HepG2 (cell line): ENCODE measurements around the gene SYTL3. TPM values are rescaled to one million over a fixed set of nuclear protein-coding genes. Genes with fewer than 3 reads are reported as not detected.

Source experiments
- ATAC-seq: fragments of 200-7000 bp; cut with Tn5 transposase; 3 replicates; pipeline ENCODE4 v1.9.1; 2020; ENCODE audit warnings: mild to moderate bottlenecking, moderate library complexity
- BruUV-seq: library from RNA; stranded (reverse); fragments of 400-500 nt; replicated peaks from 2 replicates; lab custom pipeline; 2021; lab: Mats Ljungman, UMichigan
- CTCF ChIA-PET: fragments of 300-600 bp; formaldehyde crosslinking; extraction: SDS; loops from one replicate; lab custom pipeline; 2021; ENCODE audit warnings: low total read pairs, inconsistent platforms, low intra/inter-chr PET ratio; lab: Yijun Ruan, JAX
- POLR2A ChIA-PET: fragments of 350-600 bp; sonication (Branson Sonifier 250); formaldehyde crosslinking; loops from one replicate; lab custom pipeline; 2020; ENCODE audit warnings: antibody characterized with exemption, inconsistent platforms; lab: Yijun Ruan, JAX
- DNase-seq: peaks from one replicate; pipeline ENCODE4 v3.0.0-alpha.2; 2015; ENCODE audit warnings: low spot score
- FAIRE-seq: peaks from 3 replicates; lab custom pipeline; 2011; peaks lifted over from hg19 to GRCh38; lab: Jason Lieb, UNC
- H2AFZ ChIP-seq: one replicate; pipeline ENCODE4 v1.6.1; 2011; ENCODE audit warnings: low read length, inconsistent platforms
- H3K27ac ChIP-seq: fragments of 300-600 bp; 3 replicates; pipeline ENCODE4 v1.8.0; 2011; ENCODE audit warnings: mixed run types, mild to moderate bottlenecking, mixed read lengths, low read length, inconsistent platforms; ENCODE audit not compliant: insufficient read depth; ENCODE audit errors: extremely low read length
- H3K27me3 ChIP-seq, 2 experiments: fragments of 200-600 bp in 1 of 2; 2 replicates in 1 of 2; 3 replicates in 1 of 2; pipeline versions ENCODE4 v1.6.0 to v1.8.0; 2011; ENCODE audit warnings: low read length in 2 of 2, mild to moderate bottlenecking in 2 of 2, moderate library complexity in 2 of 2, inconsistent platforms in 1 of 2; ENCODE audit not compliant: insufficient read depth in 2 of 2, control insufficient read depth in 1 of 2
- H3K36me3 ChIP-seq, 2 experiments: fragments of 200-600 bp in 1 of 2; replicated peaks in 1 of 2; 2 replicates in 1 of 2; 3 replicates in 1 of 2; pipeline versions ENCODE4 v1.5.1 to v1.8.0; 2011; ENCODE audit warnings: low read length in 2 of 2, inconsistent platforms in 1 of 2; ENCODE audit not compliant: insufficient read depth in 2 of 2, control insufficient read depth in 1 of 2
- H3K4me1 ChIP-seq: 2 replicates; pipeline ENCODE4 v1.5.1; 2012; ENCODE audit warnings: low read length, inconsistent platforms; ENCODE audit not compliant: insufficient read depth
- H3K4me2 ChIP-seq: 2 replicates; pipeline ENCODE4 v1.6.0; 2011; ENCODE audit warnings: low read depth, low read length, inconsistent platforms
- H3K4me3 ChIP-seq, 3 experiments: fragments of 200-600 bp in 1 of 3; sonication (generic), shearing (Covaris generic) in 1 of 3; replicated peaks in 1 of 3; 2 replicates each; pipeline ENCODE4 v1.5.1; 2011 to 2016; ENCODE audit warnings: low read length in 3 of 3, inconsistent platforms in 2 of 3, low read depth in 2 of 3, mild to moderate bottlenecking in 2 of 3, control low read depth in 1 of 3, mixed read lengths in 1 of 3; ENCODE audit not compliant: insufficient read depth in 1 of 3
- H3K79me2 ChIP-seq: one replicate; pipeline ENCODE4 v1.6.1; 2011; ENCODE audit warnings: low read length, inconsistent platforms; ENCODE audit not compliant: insufficient read depth
- H3K9ac ChIP-seq: 2 replicates; pipeline ENCODE4 v1.6.0; 2011; ENCODE audit warnings: mild to moderate bottlenecking, low read depth, low read length, inconsistent platforms; ENCODE audit not compliant: insufficient read depth
- H3K9me3 ChIP-seq: 2 replicates; pipeline ENCODE4 v1.5.1; 2012; ENCODE audit warnings: mild to moderate bottlenecking, low read length
- H4K20me1 ChIP-seq: 2 replicates; pipeline ENCODE4 v1.6.0; 2011; ENCODE audit warnings: inconsistent platforms, mild to moderate bottlenecking, low read length, moderate library complexity; ENCODE audit not compliant: insufficient read depth
- CEBPB ChIP-seq: IDR thresholded peaks from 2 replicates; pipeline ENCODE4 v1.6.1; 2011; ENCODE audit warnings: low read depth, low read length, improper control_type of control experiment, borderline replicate concordance
- ELF1 ChIP-seq: sonication (generic); formaldehyde crosslinking; IDR thresholded peaks from 2 replicates; pipeline ENCODE4 v1.4.0; 2020; ENCODE audit warnings: missing genetic modification reagents
- ELF3 ChIP-seq: IDR thresholded peaks from 2 replicates; pipeline ENCODE4 v1.6.1; 2016; ENCODE audit warnings: missing genetic modification reagents, missing compliant biosample characterization
- HDAC6 ChIP-seq: fragments of 200-600 bp; sonication (generic); IDR thresholded peaks from 2 replicates; pipeline ENCODE4 v1.7.0; 2017; ENCODE audit warnings: mild to moderate bottlenecking, antibody characterized with exemption, low read length, low read depth
- KLF12 ChIP-seq: sonication (generic); formaldehyde crosslinking; IDR thresholded peaks from 2 replicates; pipeline ENCODE4 v1.4.0; 2020; ENCODE audit warnings: missing genetic modification reagents, borderline replicate concordance
- RAD21 ChIP-seq: fragments of 450-650 bp; formaldehyde crosslinking; IDR thresholded peaks from 2 replicates; pipeline ENCODE4 v1.5.0; 2020; ENCODE audit warnings: mild to moderate bottlenecking
- SMC3 ChIP-seq: IDR thresholded peaks from 2 replicates; pipeline ENCODE4 v1.6.1; 2011; ENCODE audit warnings: low read length, improper control_type of control experiment
- STAG1 ChIP-seq: sonication (generic); formaldehyde crosslinking; IDR thresholded peaks from 2 replicates; pipeline ENCODE4 v1.4.0; 2020; ENCODE audit warnings: missing genetic modification reagents
- TBX2 ChIP-seq: sonication (generic); formaldehyde crosslinking; IDR thresholded peaks from 2 replicates; pipeline ENCODE4 v1.5.0; 2020; ENCODE audit warnings: missing genetic modification reagents, mild to moderate bottlenecking, borderline replicate concordance
- ZNF501 ChIP-seq: sonication (generic); formaldehyde crosslinking; IDR thresholded peaks from 2 replicates; pipeline ENCODE4 v1.5.1; 2020; ENCODE audit warnings: mild to moderate bottlenecking, moderate library complexity, missing genetic modification reagents
- WGBS: methylation state at CpG from one replicate; pipeline ENCODE4 v1.1.6; 2017; ENCODE audit warnings: low lambda C conversion rate; 5-methylcytosine and 5-hydroxymethylcytosine counted together
- in situ Hi-C: cut with HindIII; loops from 2 replicates; pipeline ENCODE4 v1.10.0; 2017; ENCODE audit warnings: low pct_unique_long_range_greater_than_20kb; ENCODE audit not compliant: extremely low pct_ligation_motif_present
- intact Hi-C: fragments of 100-400 bp; cut with micrococcal nuclease; formaldehyde crosslinking; loops from one replicate; pipeline ENCODE4 v1.10.0; 2022; ENCODE audit not compliant: unreplicated experiment
- polyA plus RNA-seq, 8 experiments: library from polyadenylated mRNA; depleted of rRNA in 3 of 8; stranded (reverse) in 7 of 8; unstranded in 1 of 8; fragments of >200 nt; fragmentation: Illumina TruSeq in 4 of 8; extraction: Trizol in 4 of 8; gene quantifications; 2 replicates each; pipeline versions ENCODE4 v1.2.1 to v1.2.3, GENCODE V29; 2011 to 2016; ENCODE audit warnings: low read depth in 4 of 8, missing spikeins in 1 of 8, mixed read lengths in 1 of 8; ENCODE audit not compliant: insufficient read depth in 1 of 8
- total RNA-seq, 5 experiments: library from RNA; depleted of rRNA; stranded (reverse); fragments of >200 nt; fragmentation: Illumina TruSeq; extraction: Trizol; gene quantifications; 2 replicates each; pipeline ENCODE4 v1.2.3, GENCODE V29; 2016; ENCODE audit warnings: low read depth in 1 of 5
- TF ChIP-seq, protein P1 (sequence below): IDR thresholded peaks from 2 replicates; pipeline ENCODE4 v1.6.1; 2012; ENCODE audit warnings: low read depth, low read length, improper control_type of control experiment
- TF ChIP-seq, protein P2 (sequence below): sonication (generic); formaldehyde crosslinking; IDR thresholded peaks from 2 replicates; pipeline ENCODE4 v1.5.0; 2020; ENCODE audit warnings: mild to moderate bottlenecking, missing genetic modification reagents, moderate library complexity

Gene SYTL3
- total and polyA plus RNA-seq, 2 of the 13 experiments (the other 11 are each of a cell fraction or from before 2014, with no cell fraction given) = 0.11 to 0.28 TPM

- Histone ChIP-seq H3K4me2 (peak overlapping the region; percentile 10; the same call in 1 of the 2 replicates), H3K9ac (no peak overlapping the region), H3K79me2 (no peaks in the 10 kb centered on the region), H3K27ac (no peak overlapping the region), H2AFZ (no peak overlapping the region), H3K36me3 (no peaks in the 10 kb centered on the region), H3K9me3 (no peaks in the 10 kb centered on the region), H3K4me1 (peaks cover 17% of the 10 kb centered on the region), H3K27me3 (peaks cover 9 to 47% of the 10 kb centered on the region in 2 experiments; a peak in 4 of 5 replicates), H3K4me3 (no peak overlapping the region), H4K20me1 (no peaks in the 10 kb centered on the region)
- BruUV-seq = no TSS peak
- 9% methylated on average over 10 of the region's 10 CpGs for WGBS
- TF ChIP-seq, protein P1, sequence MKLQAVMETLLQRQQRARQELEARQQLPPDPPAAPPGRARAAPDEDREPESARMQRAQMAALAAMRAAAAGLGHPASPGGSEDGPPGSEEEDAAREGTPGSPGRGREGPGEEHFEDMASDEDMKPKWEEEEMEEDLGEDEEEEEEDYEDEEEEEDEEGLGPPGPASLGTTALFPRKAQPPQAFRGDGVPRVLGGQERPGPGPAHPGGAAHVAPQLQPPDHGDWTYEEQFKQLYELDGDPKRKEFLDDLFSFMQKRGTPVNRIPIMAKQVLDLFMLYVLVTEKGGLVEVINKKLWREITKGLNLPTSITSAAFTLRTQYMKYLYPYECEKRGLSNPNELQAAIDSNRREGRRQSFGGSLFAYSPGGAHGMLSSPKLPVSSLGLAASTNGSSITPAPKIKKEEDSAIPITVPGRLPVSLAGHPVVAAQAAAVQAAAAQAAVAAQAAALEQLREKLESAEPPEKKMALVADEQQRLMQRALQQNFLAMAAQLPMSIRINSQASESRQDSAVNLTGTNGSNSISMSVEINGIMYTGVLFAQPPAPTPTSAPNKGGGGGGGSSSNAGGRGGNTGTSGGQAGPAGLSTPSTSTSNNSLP = 0 out of 2 replicates have a peak, but pooled peaks have one; percentile 15
- TF ChIP-seq KLF12 (CRISPR knock-in tag) (peak; percentile 82; the same call in 1 of the 2 replicates), HDAC6 (no peak), SMC3 (peak; percentile 58), ELF3 (CRISPR knock-in tag) (peak; percentile 82), ELF1 (CRISPR knock-in tag) (peak; percentile 18; the same call in 1 of the 2 replicates), STAG1 (CRISPR knock-in tag) (peak; percentile 61), CEBPB (no peak), TBX2 (CRISPR knock-in tag) (peak; percentile 20; the same call in 1 of the 2 replicates), ZNF501 (CRISPR knock-in tag) (no peak), RAD21 (CRISPR knock-in tag) (peak; percentile 52; the same call in 1 of the 2 replicates)
- TF ChIP-seq, protein P2, sequence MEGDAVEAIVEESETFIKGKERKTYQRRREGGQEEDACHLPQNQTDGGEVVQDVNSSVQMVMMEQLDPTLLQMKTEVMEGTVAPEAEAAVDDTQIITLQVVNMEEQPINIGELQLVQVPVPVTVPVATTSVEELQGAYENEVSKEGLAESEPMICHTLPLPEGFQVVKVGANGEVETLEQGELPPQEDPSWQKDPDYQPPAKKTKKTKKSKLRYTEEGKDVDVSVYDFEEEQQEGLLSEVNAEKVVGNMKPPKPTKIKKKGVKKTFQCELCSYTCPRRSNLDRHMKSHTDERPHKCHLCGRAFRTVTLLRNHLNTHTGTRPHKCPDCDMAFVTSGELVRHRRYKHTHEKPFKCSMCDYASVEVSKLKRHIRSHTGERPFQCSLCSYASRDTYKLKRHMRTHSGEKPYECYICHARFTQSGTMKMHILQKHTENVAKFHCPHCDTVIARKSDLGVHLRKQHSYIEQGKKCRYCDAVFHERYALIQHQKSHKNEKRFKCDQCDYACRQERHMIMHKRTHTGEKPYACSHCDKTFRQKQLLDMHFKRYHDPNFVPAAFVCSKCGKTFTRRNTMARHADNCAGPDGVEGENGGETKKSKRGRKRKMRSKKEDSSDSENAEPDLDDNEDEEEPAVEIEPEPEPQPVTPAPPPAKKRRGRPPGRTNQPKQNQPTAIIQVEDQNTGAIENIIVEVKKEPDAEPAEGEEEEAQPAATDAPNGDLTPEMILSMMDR (CRISPR knock-in tag) = peak; percentile 72
- intact Hi-C loops = loop anchor here (1.0 kb wide), 2 partner anchors 31 to 312 kb away; no protein-coding TSS in a partner anchor
- ATAC-seq (peak; percentile 79), DNase-seq (no peak), FAIRE-seq (peak; percentile 85)
- CTCF ChIA-PET = interaction anchor here (0.6 to 2.0 kb wide), 2 partner anchors 31 to 312 kb away, joined by 4 to 9 read pairs; no protein-coding TSS in a partner anchor
- in situ Hi-C loops = no loop called here
- POLR2A ChIA-PET = no interaction called here
These were observed 10.5 kb downstream of the SYTL3 start for GRCh38 chr6:158660333-158660754.
